Activated T-helper 2 cell treated with anti-CD3 and anti-CD28 coated beads, Interferon-gamma antibody, Interleukin-2, Interleukin-4, amounts not matched to agents 10 μg/mL and 5 μg/mL and 100 μg/mL, durations not matched to agents 14 hours and 24 hours and 36 hours (primary cell): ENCODE results near the gene SPRR2F. TPM values are rescaled to one million over a fixed set of nuclear protein-coding genes. Genes with fewer than 3 reads are reported as not detected.
"Not testable (repeated sequence)": the region's sequence is repeated elsewhere in the genome, so short reads cannot be mapped to it uniquely, and the experiment has no call there.

Source experiments
- DNase-seq: peaks from one replicate; pipeline ENCODE4 v3.0.0; 2021; ENCODE audit warnings: low spot score
- H3K27ac Mint-ChIP-seq: one replicate; pipeline ENCODE4 v1.8.0; 2021; ENCODE audit warnings: mixed read lengths
- H3K27me3 Mint-ChIP-seq: one replicate; pipeline ENCODE4 v1.8.0; 2021; ENCODE audit warnings: low read depth, mixed read lengths
- H3K36me3 Mint-ChIP-seq: one replicate; pipeline ENCODE4 v1.8.0; 2021; ENCODE audit warnings: low read depth, mixed read lengths
- H3K4me1 Mint-ChIP-seq: one replicate; pipeline ENCODE4 v1.8.0; 2021; ENCODE audit warnings: low read depth, mixed read lengths
- H3K4me3 Mint-ChIP-seq: one replicate; pipeline ENCODE4 v1.8.0; 2021; ENCODE audit warnings: low read depth, mild to moderate bottlenecking, moderate library complexity, mixed read lengths
- H3K9me3 Mint-ChIP-seq: one replicate; pipeline ENCODE4 v1.8.0; 2021; ENCODE audit warnings: mixed read lengths
- intact Hi-C: fragments of 100-400 bp; cut with micrococcal nuclease; formaldehyde crosslinking; loops from one replicate; pipeline ENCODE4 v1.15.1; 2023
- total RNA-seq: library from RNA; stranded (reverse); gene quantifications from 2 replicates; pipeline ENCODE4 v1.2.3, GENCODE V29; 2022

Gene SPRR2F, protein sequence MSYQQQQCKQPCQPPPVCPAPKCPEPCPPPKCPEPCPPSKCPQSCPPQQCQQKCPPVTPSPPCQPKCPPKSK
- total RNA-seq: not detected in 2 replicates

DNA sequence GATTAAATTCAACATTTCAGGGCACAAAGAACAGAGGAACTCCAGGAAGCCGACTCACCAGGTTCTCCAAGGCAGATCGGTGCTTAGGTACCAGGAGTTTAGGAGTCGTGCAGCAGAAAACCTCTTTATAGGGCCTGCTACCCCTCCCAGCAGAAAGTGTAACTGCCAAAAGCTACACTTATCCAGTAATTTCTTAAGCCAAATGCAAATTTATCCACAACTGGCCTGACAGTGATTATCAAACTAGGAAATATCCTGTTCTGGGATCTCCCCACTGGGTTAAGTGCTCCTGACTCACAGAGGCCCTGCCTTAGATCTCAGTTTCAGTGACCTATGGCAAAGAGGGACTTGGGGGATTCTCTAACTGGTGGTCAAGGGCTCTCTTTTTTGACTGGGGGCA, at the start of gene SPRR2F:
TSS of gene SPRR2F (minus strand) at position 101 of the 400 bp plus-strand sequence. CDS start 783 bp downstream, outside the sequence.
- H3K36me3 Mint-ChIP-seq: no peaks in the 10 kb centered on the region
- intact Hi-C loops: no loop called here
- no peaks in the 10 kb centered on the region for H3K9me3 Mint-ChIP-seq
- H3K27me3 Mint-ChIP-seq: no peaks in the 10 kb centered on the region
- no peak within 1 kb of the TSS for H3K27ac Mint-ChIP-seq
- no peak within 1 kb of the TSS for H3K4me3 Mint-ChIP-seq
- H3K4me1 Mint-ChIP-seq: no peaks in the 10 kb centered on the region
- DNase-seq: no peak

DNA sequence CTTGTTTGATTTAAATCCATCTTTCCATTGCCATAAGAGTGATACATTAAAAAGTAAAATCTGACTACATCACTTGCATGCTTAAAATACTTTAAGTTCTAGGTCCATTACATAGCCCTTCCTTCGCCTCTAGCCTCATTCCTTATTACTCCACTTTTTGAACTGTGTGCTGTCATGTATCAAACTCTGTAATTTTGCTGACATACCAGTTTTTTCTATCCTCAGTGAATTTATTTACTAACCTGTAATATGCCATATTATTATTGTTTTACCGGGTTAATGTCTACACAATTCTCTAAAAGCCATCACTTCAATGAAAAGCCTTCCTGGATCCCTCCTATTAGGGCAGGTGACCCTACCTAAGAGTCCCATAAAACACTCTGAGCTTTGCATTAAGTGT, 42.2 kb upstream of the SPRR2F start:
- intact Hi-C loops: no loop called here
- Mint-ChIP-seq H3K27me3 (peaks cover 13% of the 10 kb centered on the region), H3K27ac (no peak overlapping the region), H3K9me3 (peaks cover 6% of the 10 kb centered on the region), H3K4me3 (no peak overlapping the region), H3K36me3 (no peaks in the 10 kb centered on the region), H3K4me1 (no peaks in the 10 kb centered on the region)
- no peak for DNase-seq

DNA sequence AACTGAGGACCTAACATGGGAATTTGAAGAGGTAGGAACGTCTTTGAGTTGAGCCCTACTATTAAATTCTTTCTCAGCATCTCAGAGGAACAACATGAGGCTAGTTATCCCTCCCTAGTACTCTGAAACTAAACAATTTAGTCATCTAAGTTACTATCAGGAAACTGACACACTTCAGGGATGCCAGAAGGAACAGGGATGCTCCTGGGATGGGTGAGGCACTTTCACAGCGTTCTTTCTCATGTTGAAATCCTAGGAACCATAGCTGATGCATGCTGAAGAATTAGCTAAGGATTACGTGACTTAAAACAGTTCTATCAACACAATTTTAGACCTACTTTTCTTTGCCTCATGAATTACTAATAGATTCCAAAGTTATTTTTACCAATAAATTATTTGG, 39.2 kb upstream of the SPRR2F start:
- H3K9me3 Mint-ChIP-seq: no peaks in the 10 kb centered on the region

DNA sequence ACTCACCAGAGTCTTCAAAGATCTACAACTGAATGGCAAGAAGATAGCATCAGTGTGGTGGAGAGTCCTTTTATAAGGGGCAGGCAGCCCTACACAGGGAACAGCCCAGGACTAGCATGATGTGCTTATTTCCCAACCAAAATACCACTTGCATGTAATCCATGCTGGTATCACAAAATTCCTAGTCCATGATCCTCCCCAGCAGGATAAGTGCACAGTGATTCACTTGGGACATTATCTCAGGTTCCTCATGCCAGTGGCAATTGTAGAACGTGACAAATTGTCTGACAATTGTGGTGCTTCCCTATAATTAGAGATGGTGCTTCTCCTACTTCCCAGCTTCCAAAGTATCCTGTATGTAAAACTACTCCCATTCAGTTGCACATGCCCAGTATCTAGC, 37.5 kb upstream of the SPRR2F start, which contains the start of gene SPRR2G:
TSS of gene SPRR2G (minus strand) at position 45 of the 400 bp plus-strand sequence. CDS start 780 bp downstream, outside the sequence.
- Mint-ChIP-seq H3K27ac (no peak within 1 kb of the TSS), H3K36me3 (no peaks in the 10 kb centered on the region), H3K27me3 (peaks cover 14% of the 10 kb centered on the region), H3K4me1 (no peaks in the 10 kb centered on the region), H3K9me3 (no peaks in the 10 kb centered on the region), H3K4me3 (no peak within 1 kb of the TSS)
- intact Hi-C loops: no loop called here
- no peak for DNase-seq

More for the DNA sequence above, 39.2 kb upstream of the SPRR2F start:
- Mint-ChIP-seq H3K4me1 (no peaks in the 10 kb centered on the region), H3K4me3 (no peak overlapping the region), H3K27me3 (peaks cover 13% of the 10 kb centered on the region), H3K27ac (no peak overlapping the region), H3K36me3 (no peaks in the 10 kb centered on the region)
- intact Hi-C loops: no loop called here
- DNase-seq: no peak

- Mint-ChIP-seq H3K27ac (no peak overlapping the region), H3K4me1 (no peaks in the 10 kb centered on the region), H3K4me3 (no peak overlapping the region), H3K36me3 (no peaks in the 10 kb centered on the region), H3K27me3 (peaks cover 25% of the 10 kb centered on the region), H3K9me3 (no peaks in the 10 kb centered on the region)
- intact Hi-C loops: no loop called here
- DNase-seq: no peak
Measured at GRCh38 chr1:153141377-153141776, 28.1 kb upstream of the SPRR2F start.

DNA sequence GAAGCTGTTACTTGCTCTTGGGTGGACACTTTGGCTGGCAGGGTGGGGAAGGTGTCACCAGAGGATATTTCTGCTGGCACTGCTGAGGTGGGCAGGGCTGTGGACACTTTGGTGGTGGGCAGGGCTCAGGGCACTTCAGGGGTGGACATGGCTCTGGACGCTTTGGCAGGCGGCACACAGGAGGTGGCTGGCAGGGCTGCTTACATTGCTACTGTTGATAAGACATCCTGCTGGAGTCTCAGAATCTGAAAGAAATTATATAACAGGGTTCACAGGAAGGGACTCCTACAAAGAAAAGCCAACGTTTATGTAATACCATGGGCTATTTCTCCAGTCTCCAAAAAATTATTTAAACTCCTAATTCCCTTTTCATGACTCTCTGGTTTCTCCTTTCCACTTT, 27.2 kb upstream of the SPRR2F start:
- Mint-ChIP-seq H3K4me3 (no peak overlapping the region), H3K27ac (no peak overlapping the region), H3K9me3 (no peaks in the 10 kb centered on the region), H3K4me1 (no peaks in the 10 kb centered on the region), H3K36me3 (no peaks in the 10 kb centered on the region), H3K27me3 (peaks cover 27% of the 10 kb centered on the region)
- no peak for DNase-seq
- intact Hi-C loops: no loop called here

DNA sequence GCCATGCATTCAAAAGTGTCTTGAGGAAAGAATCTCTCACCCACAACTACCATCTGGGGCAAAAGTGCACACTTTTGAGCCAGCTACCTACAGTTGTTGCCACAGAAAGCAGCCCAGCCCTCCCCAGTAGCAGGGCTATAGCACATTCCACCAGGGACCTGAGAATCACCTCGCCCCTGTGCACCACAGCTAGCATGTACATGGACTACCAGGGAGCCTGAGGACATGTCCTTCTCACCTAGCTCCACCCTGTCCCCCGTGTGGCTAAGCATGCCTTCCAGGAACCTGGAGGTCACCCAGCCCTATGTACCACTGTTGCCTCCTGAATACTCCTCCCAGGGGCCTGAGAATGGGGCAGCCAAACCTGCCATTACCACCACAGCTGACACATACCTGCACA, 20.4 kb upstream of the SPRR2F start:
- H3K4me1 Mint-ChIP-seq: no peaks in the 10 kb centered on the region
- intact Hi-C loops: no loop called here
- no peak for DNase-seq
- H3K27ac Mint-ChIP-seq: no peak overlapping the region
- H3K27me3 Mint-ChIP-seq: peaks cover 26% of the 10 kb centered on the region
- no peaks in the 10 kb centered on the region for H3K36me3 Mint-ChIP-seq
- H3K4me3 Mint-ChIP-seq: no peak overlapping the region
- H3K9me3 Mint-ChIP-seq: no peaks in the 10 kb centered on the region

DNA sequence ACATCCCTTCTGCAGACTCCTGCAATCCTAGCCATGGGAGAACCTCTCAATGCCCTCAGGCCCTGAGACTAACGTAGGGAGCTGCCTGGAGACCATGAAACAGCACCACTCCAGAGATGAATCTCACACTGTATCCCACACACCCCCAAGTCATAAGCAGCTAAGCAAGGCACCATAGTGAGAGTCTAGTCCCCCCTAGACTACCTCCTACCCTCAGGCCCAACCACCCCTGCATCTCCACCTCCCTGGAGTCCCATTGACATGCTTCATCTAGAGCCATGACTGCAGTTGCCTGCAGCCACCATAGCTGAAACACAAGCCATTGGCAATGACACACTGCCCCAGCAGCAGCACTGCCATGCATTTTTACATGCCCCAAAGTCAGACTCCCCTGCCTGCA, 20.0 kb upstream of the SPRR2F start:
- H3K27ac Mint-ChIP-seq: no peak overlapping the region
- no peaks in the 10 kb centered on the region for H3K36me3 Mint-ChIP-seq
- intact Hi-C loops: no loop called here
- no peak for DNase-seq
- peaks cover 26% of the 10 kb centered on the region for H3K27me3 Mint-ChIP-seq
- H3K9me3 Mint-ChIP-seq: no peaks in the 10 kb centered on the region
- no peaks in the 10 kb centered on the region for H3K4me1 Mint-ChIP-seq
- no peak overlapping the region for H3K4me3 Mint-ChIP-seq

- H3K4me3 Mint-ChIP-seq, H3K36me3 Mint-ChIP-seq, H3K4me1 Mint-ChIP-seq, DNase-seq, H3K27me3 Mint-ChIP-seq, H3K9me3 Mint-ChIP-seq, H3K27ac Mint-ChIP-seq, intact Hi-C loops: not testable (repeated sequence)
Measured at GRCh38 chr1:153128688-153129087, 15.4 kb upstream of the SPRR2F start.

DNA sequence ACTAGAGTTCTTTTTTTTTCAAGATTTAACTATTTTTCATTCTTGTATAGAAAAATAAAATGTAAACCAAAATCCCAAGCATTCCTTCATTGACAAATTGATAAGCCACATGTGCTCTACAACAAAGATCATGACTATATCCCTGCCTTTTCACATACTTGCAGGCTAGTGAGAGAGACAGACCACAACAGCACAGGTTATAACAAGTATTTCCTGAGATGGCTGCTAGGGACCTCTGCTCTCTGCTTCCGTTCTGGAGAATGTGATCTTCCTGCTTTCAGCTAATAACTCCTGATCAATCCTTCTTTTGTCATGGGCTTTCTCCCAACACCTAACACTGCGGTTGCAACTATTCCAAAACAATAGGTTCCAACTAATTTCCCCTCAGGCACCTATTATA, 14.0 kb upstream of the SPRR2F start:
- no peak overlapping the region for H3K4me3 Mint-ChIP-seq
- no peak overlapping the region for H3K27ac Mint-ChIP-seq
- H3K36me3 Mint-ChIP-seq: no peaks in the 10 kb centered on the region
- no peaks in the 10 kb centered on the region for H3K4me1 Mint-ChIP-seq
- intact Hi-C loops: no loop called here
- peaks cover 10% of the 10 kb centered on the region for H3K27me3 Mint-ChIP-seq
- no peak for DNase-seq
- no peaks in the 10 kb centered on the region for H3K9me3 Mint-ChIP-seq

GRCh38 chr1:153125536-153125935, 12.2 kb upstream of the SPRR2F start:
- H3K9me3 Mint-ChIP-seq: no peaks in the 10 kb centered on the region
- no peak for DNase-seq
- intact Hi-C loops: no loop called here
- H3K4me3 Mint-ChIP-seq: no peak overlapping the region
- no peaks in the 10 kb centered on the region for H3K36me3 Mint-ChIP-seq
- peaks cover 5% of the 10 kb centered on the region for H3K27me3 Mint-ChIP-seq
- H3K27ac Mint-ChIP-seq: no peak overlapping the region
- no peaks in the 10 kb centered on the region for H3K4me1 Mint-ChIP-seq

DNA sequence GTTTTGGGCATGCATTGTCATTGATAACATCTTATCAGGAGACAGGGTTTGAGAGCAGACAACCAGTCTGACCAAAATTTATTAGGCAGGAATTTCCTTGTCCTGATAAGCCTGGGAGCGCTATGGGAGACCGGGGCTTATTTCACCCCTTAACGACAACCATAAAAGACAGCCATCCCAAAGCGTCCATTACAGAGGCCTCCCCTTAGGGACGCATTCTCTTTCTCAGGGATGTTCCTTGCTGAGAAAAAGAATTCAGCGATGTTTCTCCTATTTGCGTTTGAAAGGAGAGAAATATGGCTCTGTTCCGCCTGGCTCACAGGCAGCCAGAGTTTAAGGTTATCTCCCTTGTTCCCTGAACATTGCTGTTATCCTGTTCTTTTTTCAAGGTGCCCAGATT, 10.5 kb upstream of the SPRR2F start:
- H3K9me3 Mint-ChIP-seq, H3K36me3 Mint-ChIP-seq, DNase-seq, intact Hi-C loops, H3K4me3 Mint-ChIP-seq, H3K4me1 Mint-ChIP-seq, H3K27ac Mint-ChIP-seq: not testable (repeated sequence)
- peaks cover 13% of the 10 kb centered on the region for H3K27me3 Mint-ChIP-seq

- Mint-ChIP-seq H3K9me3 (no peaks in the 10 kb centered on the region), H3K27ac (no peak overlapping the region), H3K4me1 (no peaks in the 10 kb centered on the region), H3K36me3 (no peaks in the 10 kb centered on the region), H3K4me3 (no peak overlapping the region), H3K27me3 (peaks cover 13% of the 10 kb centered on the region)
- intact Hi-C loops: no loop called here
- DNase-seq: no peak
Measured at GRCh38 chr1:153122831-153123421, 9.6 kb upstream of the SPRR2F start.

- DNase-seq: no peak
- Mint-ChIP-seq H3K36me3 (no peaks in the 10 kb centered on the region), H3K27ac (no peak overlapping the region), H3K4me3 (no peak overlapping the region), H3K9me3 (no peaks in the 10 kb centered on the region), H3K27me3 (peaks cover 9% of the 10 kb centered on the region), H3K4me1 (no peaks in the 10 kb centered on the region)
- intact Hi-C loops: no loop called here
Measured at GRCh38 chr1:153120945-153121344, 7.6 kb upstream of the SPRR2F start.
